Parathyroid adenoma (tissue), 2 donors: ENCODE results near the gene CLDND1.

ENCODE experiments used
- H2AFZ ChIP-seq: fragments of 300-600 bp; sonication (generic); one replicate; pipeline ENCODE4 v1.7.0; 2017; ENCODE audit warnings: antibody characterized with exemption, mild to moderate bottlenecking
- H3K27ac ChIP-seq: fragments of 300-600 bp; sonication (generic); one replicate; pipeline ENCODE4 v1.7.0; 2017
- H3K27me3 ChIP-seq: fragments of 300-600 bp; sonication (generic); one replicate; pipeline ENCODE4 v1.7.0; 2017; ENCODE audit warnings: low read length; ENCODE audit not compliant: control insufficient read depth, insufficient read depth
- H3K36me3 ChIP-seq: fragments of 300-600 bp; sonication (generic); one replicate; pipeline ENCODE4 v1.7.0; 2017; ENCODE audit warnings: low read length; ENCODE audit not compliant: control insufficient read depth, insufficient read depth
- H3K4me1 ChIP-seq: fragments of 300-600 bp; sonication (generic); one replicate; pipeline ENCODE4 v1.7.0; 2017; ENCODE audit warnings: control low read depth
- H3K4me2 ChIP-seq: fragments of 300-600 bp; sonication (generic); one replicate; pipeline ENCODE4 v1.7.0; 2017; ENCODE audit warnings: low read length
- H3K4me3 ChIP-seq: fragments of 300-600 bp; sonication (generic); one replicate; pipeline ENCODE4 v1.7.0; 2017; ENCODE audit warnings: low read depth, low read length
- H3K79me2 ChIP-seq: fragments of 300-600 bp; sonication (generic); one replicate; pipeline ENCODE4 v1.7.0; 2017; ENCODE audit warnings: control low read depth
- H3K9ac ChIP-seq: fragments of 300-600 bp; sonication (generic); one replicate; pipeline ENCODE4 v1.7.0; 2017; ENCODE audit warnings: mild to moderate bottlenecking
- H3K9me3 ChIP-seq: fragments of 300-600 bp; sonication (generic); one replicate; pipeline ENCODE4 v1.7.0; 2017; ENCODE audit warnings: low read length; ENCODE audit not compliant: control insufficient read depth
- TF ChIP-seq, protein P1 (sequence below): fragments of 300-600 bp; sonication (generic); IDR thresholded peaks from one replicate; pipeline ENCODE4 v1.7.0; 2017; ENCODE audit warnings: antibody characterized with exemption, mild to moderate bottlenecking
- donor health status: primary hyperparathyroidism.

CLDND1 gene

GRCh38 chr3:98501863-98502576, 20.7 kb downstream of the CLDND1 start:
- H3K9me3 ChIP-seq, result no peaks in the 10 kb centered on the region
- no peaks in the 10 kb centered on the region for H3K36me3 ChIP-seq
- no peaks in the 10 kb centered on the region for H3K27me3 ChIP-seq
- no peak overlapping the region for H3K4me2 ChIP-seq
- H3K27ac ChIP-seq, result no peak overlapping the region
- no peaks in the 10 kb centered on the region for H3K79me2 ChIP-seq
- no peak overlapping the region for H3K4me3 ChIP-seq
- TF ChIP-seq, protein P1, sequence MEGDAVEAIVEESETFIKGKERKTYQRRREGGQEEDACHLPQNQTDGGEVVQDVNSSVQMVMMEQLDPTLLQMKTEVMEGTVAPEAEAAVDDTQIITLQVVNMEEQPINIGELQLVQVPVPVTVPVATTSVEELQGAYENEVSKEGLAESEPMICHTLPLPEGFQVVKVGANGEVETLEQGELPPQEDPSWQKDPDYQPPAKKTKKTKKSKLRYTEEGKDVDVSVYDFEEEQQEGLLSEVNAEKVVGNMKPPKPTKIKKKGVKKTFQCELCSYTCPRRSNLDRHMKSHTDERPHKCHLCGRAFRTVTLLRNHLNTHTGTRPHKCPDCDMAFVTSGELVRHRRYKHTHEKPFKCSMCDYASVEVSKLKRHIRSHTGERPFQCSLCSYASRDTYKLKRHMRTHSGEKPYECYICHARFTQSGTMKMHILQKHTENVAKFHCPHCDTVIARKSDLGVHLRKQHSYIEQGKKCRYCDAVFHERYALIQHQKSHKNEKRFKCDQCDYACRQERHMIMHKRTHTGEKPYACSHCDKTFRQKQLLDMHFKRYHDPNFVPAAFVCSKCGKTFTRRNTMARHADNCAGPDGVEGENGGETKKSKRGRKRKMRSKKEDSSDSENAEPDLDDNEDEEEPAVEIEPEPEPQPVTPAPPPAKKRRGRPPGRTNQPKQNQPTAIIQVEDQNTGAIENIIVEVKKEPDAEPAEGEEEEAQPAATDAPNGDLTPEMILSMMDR, result no peak
- no peak overlapping the region for H3K9ac ChIP-seq
- H3K4me1 ChIP-seq, result no peaks in the 10 kb centered on the region
- no peak overlapping the region for H2AFZ ChIP-seq

- H3K27ac ChIP-seq, result no peak overlapping the region
- H3K27me3 ChIP-seq, result no peaks in the 10 kb centered on the region
- no peak overlapping the region for H3K4me2 ChIP-seq
- H3K9ac ChIP-seq, result no peak overlapping the region
- no peaks in the 10 kb centered on the region for H3K9me3 ChIP-seq
- H3K4me1 ChIP-seq, result no peaks in the 10 kb centered on the region
- H2AFZ ChIP-seq, result no peak overlapping the region
- no peaks in the 10 kb centered on the region for H3K79me2 ChIP-seq
- H3K36me3 ChIP-seq, result no peaks in the 10 kb centered on the region
- no peak overlapping the region for H3K4me3 ChIP-seq
- TF ChIP-seq, protein P1, result no peak
Measured at GRCh38 chr3:98501270-98501669, 21.4 kb downstream of the CLDND1 start.

- no peaks in the 10 kb centered on the region for H3K79me2 ChIP-seq
- H3K9ac ChIP-seq, result no peak overlapping the region
- TF ChIP-seq, protein P1, result no peak
- H3K9me3 ChIP-seq, result no peaks in the 10 kb centered on the region
- H3K27ac ChIP-seq, result no peak overlapping the region
- no peaks in the 10 kb centered on the region for H3K36me3 ChIP-seq
- no peaks in the 10 kb centered on the region for H3K27me3 ChIP-seq
- H3K4me2 ChIP-seq, result no peak overlapping the region
- no peak overlapping the region for H2AFZ ChIP-seq
- no peaks in the 10 kb centered on the region for H3K4me1 ChIP-seq
- no peak overlapping the region for H3K4me3 ChIP-seq
Measured at GRCh38 chr3:98500019-98500418, 22.7 kb downstream of the CLDND1 start.

GRCh38 chr3:98497381-98497780, 25.3 kb downstream of the CLDND1 start, which contains the start of gene OR5K2:
OR5K2 (plus strand) TSS chr3:98497681; CDS start chr3:98497681, 0 bp downstream.
- Histone ChIP-seq H3K36me3 (no peaks in the 10 kb centered on the region), H3K4me3 (no peak within 1 kb of the TSS), H3K4me2 (no peak within 1 kb of the TSS), H3K27me3 (no peaks in the 10 kb centered on the region), H3K9ac (no peak within 1 kb of the TSS), H3K79me2 (no peaks in the 10 kb centered on the region), H3K9me3 (no peaks in the 10 kb centered on the region), H2AFZ (no peak within 1 kb of the TSS), H3K4me1 (no peaks in the 10 kb centered on the region), H3K27ac (no peak within 1 kb of the TSS)
- TF ChIP-seq, protein P1, result no peak

DNA sequence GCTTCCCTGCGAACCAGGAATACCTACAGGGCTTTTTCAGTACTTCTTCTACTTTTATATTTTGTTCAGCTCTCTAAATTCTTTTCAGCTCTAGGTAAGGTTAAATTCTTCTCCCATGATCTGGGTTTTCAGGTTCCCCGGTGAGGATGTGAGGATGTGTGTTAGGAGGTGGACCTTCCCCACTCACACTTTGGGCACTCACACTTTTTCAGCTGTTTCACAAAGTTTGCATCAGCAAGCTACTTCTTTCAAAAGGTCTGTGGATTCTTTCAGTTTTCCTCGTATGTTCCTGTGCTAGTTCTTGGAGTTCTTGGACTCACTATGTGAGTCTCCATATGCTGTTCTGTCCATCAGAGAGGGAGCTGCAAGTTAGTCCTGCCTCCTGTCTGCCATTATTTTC, 39.1 kb downstream of the CLDND1 start:
- Histone ChIP-seq H3K79me2 (no peaks in the 10 kb centered on the region), H3K4me3 (no peak overlapping the region), H3K36me3 (no peaks in the 10 kb centered on the region), H3K27me3 (no peaks in the 10 kb centered on the region), H2AFZ (no peak overlapping the region), H3K9me3 (no peaks in the 10 kb centered on the region), H3K4me2 (no peak overlapping the region), H3K27ac (no peak overlapping the region), H3K4me1 (no peaks in the 10 kb centered on the region), H3K9ac (no peak overlapping the region)
- TF ChIP-seq, protein P1, result no peak
